ENCODE measurements around the gene SMIM41.

DNA sequence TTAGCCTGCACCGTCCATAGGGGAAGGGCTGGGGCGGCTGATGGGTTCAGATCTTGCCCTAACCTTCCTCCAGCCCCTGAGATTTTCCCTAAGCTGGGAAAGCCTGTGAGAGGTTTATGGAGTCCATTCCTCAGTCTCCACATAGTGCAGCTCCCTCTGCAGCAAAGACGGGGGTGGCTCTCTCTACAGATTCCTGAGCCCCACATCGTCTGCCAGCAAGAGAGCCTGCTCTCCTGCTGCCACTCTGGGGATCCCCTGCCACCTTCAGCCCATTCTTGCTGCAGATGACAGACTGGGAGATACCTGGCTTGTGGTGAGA is 3.1 kb downstream of the SMIM41 start:
- TF ChIP-seq, protein P1, sequence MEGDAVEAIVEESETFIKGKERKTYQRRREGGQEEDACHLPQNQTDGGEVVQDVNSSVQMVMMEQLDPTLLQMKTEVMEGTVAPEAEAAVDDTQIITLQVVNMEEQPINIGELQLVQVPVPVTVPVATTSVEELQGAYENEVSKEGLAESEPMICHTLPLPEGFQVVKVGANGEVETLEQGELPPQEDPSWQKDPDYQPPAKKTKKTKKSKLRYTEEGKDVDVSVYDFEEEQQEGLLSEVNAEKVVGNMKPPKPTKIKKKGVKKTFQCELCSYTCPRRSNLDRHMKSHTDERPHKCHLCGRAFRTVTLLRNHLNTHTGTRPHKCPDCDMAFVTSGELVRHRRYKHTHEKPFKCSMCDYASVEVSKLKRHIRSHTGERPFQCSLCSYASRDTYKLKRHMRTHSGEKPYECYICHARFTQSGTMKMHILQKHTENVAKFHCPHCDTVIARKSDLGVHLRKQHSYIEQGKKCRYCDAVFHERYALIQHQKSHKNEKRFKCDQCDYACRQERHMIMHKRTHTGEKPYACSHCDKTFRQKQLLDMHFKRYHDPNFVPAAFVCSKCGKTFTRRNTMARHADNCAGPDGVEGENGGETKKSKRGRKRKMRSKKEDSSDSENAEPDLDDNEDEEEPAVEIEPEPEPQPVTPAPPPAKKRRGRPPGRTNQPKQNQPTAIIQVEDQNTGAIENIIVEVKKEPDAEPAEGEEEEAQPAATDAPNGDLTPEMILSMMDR (conservative IDR thresholded peaks at IDR 0.05; ENCODE audit: low read length) = no peak
- TF ChIP-seq EZH2phosphoT487 (IDR thresholded peaks at IDR 0.05; ENCODE audit: borderline replicate concordance, low read depth, low read length) = no peak
